NCI-H2196 (cell line): Measurements from ENCODE around the gene UBE2U.

ENCODE experiments used
- DNase-seq: peaks from one replicate; lab custom pipeline; 2025; ENCODE audit not compliant: unreplicated experiment; lab: John Stamatoyannopoulos, UW

Gene UBE2U

DNA sequence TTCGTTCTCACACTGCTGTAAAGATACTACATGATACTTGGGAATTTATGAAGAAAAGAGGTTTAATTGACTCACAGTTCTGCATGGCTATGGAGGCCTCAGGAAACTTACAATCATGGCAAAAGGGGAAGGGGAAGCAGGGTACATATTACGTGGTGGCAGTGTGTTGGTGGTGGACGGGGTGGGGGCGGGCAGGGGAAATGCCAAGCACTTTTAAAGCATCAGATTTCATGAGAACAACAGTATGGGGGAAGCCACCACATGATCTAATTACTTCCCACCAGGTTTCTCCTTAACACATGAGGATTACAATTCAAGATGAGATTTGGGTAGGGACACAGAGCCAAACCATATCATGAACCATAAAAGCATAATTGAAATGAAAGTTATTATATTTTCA is 88.5 kb downstream of the UBE2U start:
- no peak for DNase-seq

DNA sequence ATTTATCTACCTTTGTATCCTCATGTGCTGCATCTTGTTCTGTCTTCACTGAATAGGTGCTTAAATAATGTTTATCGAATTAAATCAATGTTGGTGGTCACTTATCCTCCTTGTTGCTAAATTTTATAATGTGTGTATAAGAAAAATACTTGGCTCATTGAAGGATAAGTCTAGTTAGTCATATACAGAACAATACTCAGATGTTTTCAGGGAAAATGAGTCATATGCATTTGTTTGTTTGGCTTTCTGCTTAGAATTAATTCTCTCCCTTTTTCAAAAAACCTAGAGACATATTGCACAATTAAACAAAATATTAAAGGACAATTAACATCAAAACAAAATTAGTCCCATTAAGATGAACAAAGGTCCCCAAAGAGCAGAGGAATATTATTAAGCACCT is 89.0 kb downstream of the UBE2U start:
- no peak for DNase-seq

DNA sequence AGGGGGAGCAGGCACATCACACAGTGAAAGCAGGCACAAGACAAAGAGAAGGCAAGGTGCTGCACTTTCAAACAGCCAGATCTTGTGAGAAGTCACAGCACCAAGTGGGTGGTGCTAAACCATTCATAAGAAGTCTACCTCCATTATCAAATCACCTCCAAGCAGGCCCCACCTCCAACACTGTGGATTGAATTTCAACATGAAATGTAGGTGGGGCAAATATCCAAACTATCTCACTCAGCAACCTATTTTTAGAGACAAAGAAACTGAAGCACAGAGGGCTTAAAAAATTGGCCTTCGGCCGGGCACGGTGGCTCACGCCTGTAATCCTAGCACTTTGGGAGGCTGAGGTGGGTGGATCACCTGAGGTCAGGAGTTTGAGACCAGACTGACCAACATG is 90.4 kb downstream of the UBE2U start:
- DNase-seq: no peak

DNA sequence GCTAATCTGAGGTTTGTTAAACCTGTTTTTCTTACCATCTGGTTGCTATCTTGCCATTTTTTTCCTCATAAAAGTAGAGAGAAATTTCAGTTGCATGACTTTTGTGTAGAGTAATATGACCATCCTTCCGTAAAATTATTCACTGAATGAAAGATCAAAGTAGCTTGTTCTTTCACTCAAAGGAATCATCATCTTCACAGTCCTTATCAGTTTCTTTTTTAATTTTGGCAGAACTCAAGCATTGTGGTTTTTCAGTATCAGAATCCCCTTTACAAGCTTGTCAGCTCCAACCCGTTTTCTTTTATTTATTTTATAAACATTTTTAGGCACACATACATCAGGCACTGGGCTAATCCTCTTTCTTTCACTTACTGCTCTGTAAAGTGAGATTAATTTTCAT is 91.7 kb downstream of the UBE2U start:
- no peak for DNase-seq

DNA sequence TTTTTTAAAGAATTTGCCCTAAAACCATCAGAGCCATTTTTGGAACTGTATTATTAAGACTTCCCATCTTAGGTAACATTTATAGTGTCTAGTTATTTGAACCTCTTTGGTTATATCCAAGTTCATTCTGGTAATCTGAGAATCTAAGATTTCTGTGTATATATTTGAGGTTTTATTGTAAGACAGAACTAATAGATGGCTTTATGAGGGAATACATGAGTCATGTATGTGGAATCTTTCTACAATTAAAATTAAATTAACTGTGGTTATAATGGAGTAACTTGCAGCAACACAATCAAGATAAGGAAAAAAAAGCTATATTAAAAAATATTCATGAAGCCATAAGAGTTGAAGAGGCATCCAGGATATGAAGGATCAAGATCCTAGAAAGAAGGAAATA is 92.1 kb downstream of the UBE2U start:
- no peak for DNase-seq

DNA sequence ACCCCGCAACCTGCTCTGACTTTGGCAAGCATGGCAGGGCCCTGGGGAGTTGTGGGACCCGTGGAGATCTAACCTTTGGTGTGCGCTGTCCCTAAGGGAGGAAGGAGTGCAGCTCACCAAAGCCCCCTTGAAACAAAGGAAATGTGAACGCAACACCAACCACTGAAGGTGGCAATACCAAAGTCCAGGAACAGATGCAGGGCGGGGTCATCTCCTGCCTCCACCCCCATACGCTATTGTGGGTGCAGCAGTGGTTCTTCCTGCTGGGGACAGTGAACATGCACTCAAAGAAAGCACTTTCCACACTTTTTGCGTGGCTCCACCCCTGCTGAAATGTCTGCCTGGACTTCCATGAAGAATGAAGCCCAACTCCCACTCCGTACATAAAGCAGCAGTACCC is 93.0 kb downstream of the UBE2U start:
- DNase-seq: no peak

DNA sequence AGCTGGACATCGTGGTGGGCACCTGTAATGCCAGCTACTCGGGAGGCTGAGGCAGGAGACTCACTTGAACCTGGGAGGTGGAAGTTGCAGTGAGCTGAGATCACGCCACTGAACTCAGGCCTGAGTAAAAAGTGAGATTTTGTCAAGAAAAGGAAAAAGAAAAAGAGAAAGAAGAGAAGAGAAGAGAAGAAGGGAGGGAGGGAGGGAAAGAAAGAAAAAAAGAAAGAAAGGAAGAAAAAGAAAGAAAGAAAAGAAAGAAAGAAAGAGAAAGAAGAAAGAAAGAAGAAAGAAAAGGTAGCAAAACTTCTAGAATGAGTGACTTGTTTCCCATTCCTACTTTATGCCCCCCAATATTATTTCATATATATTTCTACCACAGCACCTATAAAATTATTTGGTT is 98.8 kb downstream of the UBE2U start:
- no peak for DNase-seq

DNA sequence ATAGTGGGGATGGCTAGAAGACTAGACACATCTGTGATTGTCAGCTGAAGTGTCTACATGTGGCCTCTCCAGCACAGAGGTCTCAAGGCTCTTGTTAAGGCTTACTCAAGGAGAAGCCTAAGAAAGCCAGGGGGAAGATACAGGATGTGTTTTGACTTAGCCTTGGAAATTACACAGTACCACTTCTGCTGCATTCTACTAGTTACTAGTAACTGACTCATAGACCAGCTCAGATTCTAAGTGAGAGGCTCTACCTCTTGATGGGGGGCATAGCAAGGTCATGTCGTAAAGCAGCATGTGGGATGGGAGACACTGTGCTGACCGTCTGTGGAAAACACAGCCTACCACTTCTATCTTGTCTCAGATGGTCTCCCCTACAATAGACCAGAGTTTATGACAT is 99.5 kb downstream of the UBE2U start:
- DNase-seq: no peak

DNA sequence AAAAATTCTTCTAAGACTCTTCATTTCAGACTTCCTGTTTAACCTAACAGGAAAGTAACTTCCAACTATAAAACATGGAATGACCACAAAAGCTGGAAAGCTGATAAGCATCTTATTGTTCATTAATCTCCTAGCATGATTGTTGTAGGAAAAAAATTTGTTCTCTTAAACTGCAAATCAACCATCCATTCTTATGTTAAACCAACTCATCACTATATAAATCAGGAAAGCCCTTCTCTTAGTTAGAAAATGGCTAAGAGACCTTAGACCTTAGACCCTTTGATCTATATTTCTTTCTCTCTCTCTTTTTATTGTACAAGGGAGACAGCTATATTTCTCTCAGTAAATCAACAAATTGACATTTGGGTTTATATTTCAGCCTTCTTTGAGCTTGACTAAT is 101.4 kb downstream of the UBE2U start:
- DNase-seq: no peak

DNA sequence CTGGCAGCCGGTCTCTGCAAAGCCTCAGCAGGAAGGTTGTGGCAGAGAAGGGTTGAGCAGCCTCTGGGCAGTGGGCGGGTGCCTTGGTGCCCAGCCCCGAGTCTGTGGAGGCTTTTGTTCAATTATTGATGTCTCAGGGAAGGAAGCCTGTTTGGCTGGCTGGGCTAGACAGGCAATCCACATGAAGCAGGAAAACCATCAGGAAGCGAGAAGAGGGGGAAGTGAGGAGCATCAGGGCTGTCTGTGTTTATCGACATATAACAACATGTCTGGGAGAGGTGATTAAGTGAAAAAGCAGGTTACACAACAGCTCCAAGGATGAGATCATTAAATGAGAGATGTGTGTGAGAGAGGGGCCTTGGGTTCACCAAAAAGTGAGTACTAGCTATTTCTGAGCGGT is 105.4 kb downstream of the UBE2U start:
- DNase-seq: no peak

DNA sequence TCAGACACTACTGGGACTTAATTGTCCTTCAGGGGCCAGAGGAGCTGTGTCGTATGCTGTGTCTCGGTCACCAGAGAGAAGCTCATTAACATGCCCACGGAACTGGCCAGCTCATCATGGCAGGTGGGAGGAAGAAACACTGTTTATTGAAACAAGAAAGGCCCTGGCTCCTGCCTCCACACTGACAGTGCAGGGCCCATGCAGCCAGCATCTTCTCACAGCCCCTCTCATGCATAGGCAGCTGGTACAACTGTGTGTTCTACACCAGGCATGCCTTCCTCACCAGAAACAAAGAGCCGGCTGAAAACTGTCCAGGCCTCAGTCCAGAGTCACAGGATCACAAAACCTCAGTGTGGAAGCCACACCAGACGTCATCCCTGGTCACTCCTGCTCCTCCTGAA is 106.0 kb downstream of the UBE2U start:
- DNase-seq: no peak

DNA sequence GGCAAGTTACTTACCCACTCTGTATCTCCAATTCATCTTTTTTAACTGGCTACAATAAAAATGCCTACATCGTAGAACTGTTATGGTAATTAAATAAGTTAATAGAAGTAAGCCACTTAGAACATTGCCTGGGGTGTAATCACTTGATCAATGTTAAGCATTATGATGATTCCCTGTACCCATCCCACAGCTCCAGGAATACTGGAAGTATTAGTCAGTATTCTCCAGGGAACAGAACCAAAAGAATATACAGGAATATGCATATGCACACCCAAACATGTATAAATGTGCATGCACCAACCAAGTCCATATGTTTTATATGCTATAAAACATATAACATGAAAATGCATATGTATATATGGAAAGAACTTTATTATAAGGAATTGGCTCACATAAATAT is 107.3 kb downstream of the UBE2U start:
- no peak for DNase-seq

DNA sequence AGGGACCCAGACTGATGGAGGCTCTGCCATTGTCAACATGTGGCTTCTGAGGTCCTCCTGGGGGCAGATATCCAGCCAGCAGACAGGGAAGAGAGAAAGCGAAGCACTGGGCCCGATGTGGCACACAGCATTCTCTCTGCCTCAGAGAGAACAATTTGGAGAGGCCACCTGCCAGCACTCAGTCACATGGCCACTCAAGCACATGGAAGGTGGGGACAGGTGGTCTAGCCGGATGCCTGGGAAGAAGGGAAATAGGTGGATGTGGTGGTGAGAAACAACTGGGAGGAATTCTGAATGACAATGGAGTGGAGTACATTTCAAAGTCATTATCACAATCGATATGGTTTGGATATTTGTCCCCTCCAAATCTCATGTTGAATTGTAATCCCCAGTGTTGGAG is 109.0 kb downstream of the UBE2U start:
- no peak for DNase-seq

DNA sequence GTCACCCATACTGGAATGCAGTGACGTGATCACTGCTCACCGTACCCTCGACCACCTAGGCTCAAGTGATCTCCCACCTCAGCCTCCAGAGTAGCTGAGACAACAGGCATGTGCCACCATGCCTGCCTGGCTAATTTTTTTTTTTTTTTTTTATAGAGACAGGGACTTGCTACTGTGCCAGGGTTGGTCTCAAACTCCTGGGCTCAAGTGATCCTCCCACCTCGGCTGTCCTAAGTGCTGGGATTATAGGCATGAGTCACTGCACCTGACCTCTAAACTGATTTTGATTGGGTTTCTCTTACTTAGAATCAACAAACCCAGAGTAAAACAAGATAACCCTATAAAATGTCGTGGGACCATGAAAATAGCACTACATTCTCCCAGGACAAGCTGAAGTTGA is 112.0 kb downstream of the UBE2U start:
- DNase-seq: no peak
